Ectodermal cell (in vitro differentiated cells): ENCODE measurements around the gene ZNF688.

Experiments used
- H3K27ac ChIP-seq: 2 replicates; pipeline ENCODE4 v1.7.0; 2013; ENCODE audit warnings: mild to moderate bottlenecking, low read depth, low read length; ENCODE audit not compliant: insufficient read depth, poor library complexity, severe bottlenecking
- H3K27me3 ChIP-seq: 2 replicates; pipeline ENCODE4 v1.7.0; 2013; ENCODE audit warnings: mild to moderate bottlenecking, low read length; ENCODE audit not compliant: insufficient read depth, control insufficient read depth, poor library complexity, severe bottlenecking
- H3K36me3 ChIP-seq: one replicate; pipeline ENCODE4 v1.7.0; 2013; ENCODE audit warnings: low read length; ENCODE audit not compliant: control insufficient read depth, insufficient read depth
- H3K4me1 ChIP-seq: one replicate; pipeline ENCODE4 v1.7.0; 2013; ENCODE audit warnings: low read length; ENCODE audit not compliant: control insufficient read depth, insufficient read depth
- H3K4me3 ChIP-seq: 2 replicates; pipeline ENCODE4 v1.7.0; 2013; ENCODE audit warnings: low read depth, low read length, control low read depth; ENCODE audit not compliant: insufficient read depth
- H3K9me3 ChIP-seq: 2 replicates; pipeline ENCODE4 v1.7.0; 2013; ENCODE audit warnings: mild to moderate bottlenecking, low read length, moderate library complexity; ENCODE audit not compliant: control insufficient read depth
- WGBS, 2 experiments: methylation state at CpG; one replicate each; pipeline ENCODE4 v1.1.7; 2013; ENCODE audit warnings: missing lambda C conversion rate in 2 of 2; 5-methylcytosine and 5-hydroxymethylcytosine counted together

ZNF688 gene

DNA sequence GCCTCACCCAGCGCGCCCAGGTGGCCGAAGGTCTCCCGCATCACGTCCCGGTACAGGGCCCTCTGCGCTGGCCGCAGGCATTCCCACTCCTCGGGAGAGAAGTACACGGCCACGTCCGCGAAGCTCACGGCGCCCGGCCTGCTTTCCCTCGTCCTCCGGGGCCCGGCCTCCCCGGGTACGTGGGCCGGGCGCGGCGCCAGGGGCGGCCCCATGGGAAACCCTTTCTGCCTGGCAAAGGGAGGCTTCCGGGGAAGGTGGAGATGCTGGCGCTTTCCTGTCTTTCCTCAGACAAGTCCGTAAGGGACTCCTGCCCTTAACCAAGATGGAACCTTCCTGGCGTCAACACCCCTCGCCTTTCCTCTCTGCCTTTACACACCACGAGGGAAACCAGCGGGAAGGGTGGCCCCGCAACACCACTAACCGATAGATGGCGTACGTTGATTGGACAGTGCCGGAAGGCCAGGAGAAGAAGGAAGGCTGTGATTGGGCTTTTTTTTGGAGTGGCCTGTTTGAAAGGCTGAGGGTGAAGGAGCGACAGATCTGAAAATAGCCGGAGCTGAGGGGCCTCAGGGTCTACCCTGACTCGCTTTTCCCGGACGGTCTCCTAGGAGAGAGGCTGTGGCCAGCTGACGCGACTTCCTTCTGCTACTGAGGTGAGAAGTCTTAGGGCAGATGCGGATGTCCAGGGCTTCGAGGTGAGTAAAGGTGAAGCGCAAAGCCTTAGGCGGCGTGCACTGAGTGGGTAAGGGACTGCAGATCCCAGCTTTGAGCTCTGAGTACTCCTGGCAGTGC, 14.1 kb upstream of the ZNF688 start, which contains the start of gene ZNF785:
TSS of gene ZNF785 (minus strand) at position 298 of the 792 bp plus-strand sequence. CDS start at position 212, 86 bp downstream.
- Histone ChIP-seq H3K4me3 (peak within 1 kb of the TSS; percentile 75), H3K27me3 (no peaks in the 10 kb centered on the region), H3K4me1 (no peaks in the 10 kb centered on the region), H3K9me3 (no peaks in the 10 kb centered on the region), H3K27ac (no peak within 1 kb of the TSS), H3K36me3 (peaks cover 12% of the 10 kb centered on the region)
- 6 to 8% methylated on average over 50 of the region's 50 CpGs for WGBS, 2 experiments

DNA sequence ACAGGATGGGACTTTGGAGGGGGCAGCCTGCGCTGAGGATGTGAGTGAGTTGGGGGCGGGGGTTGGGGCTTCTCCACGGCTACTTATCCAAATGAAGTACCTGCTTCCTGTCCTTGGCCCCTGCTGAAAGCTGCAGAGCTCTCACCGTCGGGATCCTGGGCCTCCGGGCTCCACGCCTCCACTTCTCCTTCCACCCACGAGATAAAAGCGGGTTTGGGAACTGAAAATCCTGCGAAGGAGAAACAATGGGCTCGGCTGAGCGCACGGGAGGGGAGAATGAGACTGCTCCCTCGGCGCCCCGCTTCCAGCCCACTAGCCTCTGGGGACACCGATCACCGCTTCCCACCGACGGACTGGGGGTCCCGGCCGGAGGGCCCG, 13.5 kb upstream of the ZNF688 start:
- H3K9me3 ChIP-seq, result no peaks in the 10 kb centered on the region
- 2 to 3% methylated on average over 23 of the region's 23 CpGs for WGBS, 2 experiments
- peak overlapping the region; percentile 75 for H3K4me3 ChIP-seq
- H3K4me1 ChIP-seq, result no peaks in the 10 kb centered on the region
- H3K27me3 ChIP-seq, result no peaks in the 10 kb centered on the region
- peaks cover 12% of the 10 kb centered on the region for H3K36me3 ChIP-seq
- H3K27ac ChIP-seq, result no peak overlapping the region

DNA sequence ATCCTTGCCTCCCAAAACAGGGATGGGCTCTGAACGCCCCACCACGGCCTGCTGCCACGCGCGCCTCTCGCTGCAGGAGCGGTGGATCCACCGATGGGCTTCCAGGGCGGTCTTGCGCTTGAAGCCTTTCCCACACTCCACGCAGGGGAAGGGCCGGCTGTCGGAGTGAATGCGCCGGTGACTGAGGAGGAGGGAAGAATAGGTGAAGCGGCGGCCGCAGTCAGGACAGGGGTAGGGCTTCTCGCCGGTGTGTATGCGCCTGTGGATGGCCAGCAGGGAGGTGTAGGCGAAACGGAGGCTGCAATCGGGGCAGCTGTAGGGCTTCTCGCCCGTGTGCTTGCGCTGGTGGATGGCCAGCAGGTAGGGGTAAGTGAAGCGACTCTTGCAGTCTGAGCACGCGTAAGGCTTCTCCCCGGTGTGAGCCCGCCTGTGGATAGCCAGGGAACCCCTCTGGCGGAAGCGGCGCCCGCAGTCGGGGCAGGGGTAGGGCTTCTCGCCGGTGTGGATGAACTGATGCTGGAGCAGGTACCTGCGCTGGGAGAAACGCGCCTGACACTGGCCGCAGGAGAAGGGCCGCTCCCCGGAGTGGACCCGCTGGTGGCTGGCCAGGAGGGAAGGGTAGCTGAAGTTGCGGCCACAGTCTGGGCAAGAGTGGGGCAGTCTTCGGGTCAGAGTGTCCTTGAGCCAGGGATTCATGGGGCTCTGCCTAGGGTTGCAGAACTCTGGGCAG, 11.3 kb upstream of the ZNF688 start:
- Histone ChIP-seq H3K4me1 (no peaks in the 10 kb centered on the region), H3K27me3 (no peaks in the 10 kb centered on the region), H3K36me3 (peaks cover 11% of the 10 kb centered on the region), H3K4me3 (no peak overlapping the region), H3K27ac (no peak overlapping the region), H3K9me3 (no peaks in the 10 kb centered on the region)
- WGBS, 2 experiments, result 95 to 96% methylated on average over 48 of the region's 48 CpGs

DNA sequence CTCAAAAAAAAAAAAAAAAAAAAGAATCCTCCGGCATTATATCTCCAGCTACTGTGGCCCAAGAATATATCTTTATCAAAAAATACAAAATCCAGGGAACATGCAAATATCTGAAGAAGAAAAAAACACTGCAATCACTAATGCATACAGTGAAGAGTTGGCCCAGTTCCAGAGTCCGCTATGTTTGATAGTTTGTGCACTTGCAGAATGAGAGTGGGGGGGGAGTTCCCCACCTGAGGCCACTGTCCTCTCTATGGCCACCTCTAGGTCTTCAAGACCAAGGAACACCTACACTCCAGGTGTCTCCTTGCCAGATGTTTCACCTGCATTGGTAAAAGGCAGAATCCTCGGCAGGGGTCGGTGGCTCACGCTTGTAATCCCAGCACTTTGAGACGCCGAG, 9.9 kb upstream of the ZNF688 start:
- peaks cover 11% of the 10 kb centered on the region for H3K36me3 ChIP-seq
- H3K4me3 ChIP-seq, result no peak overlapping the region
- 93 to 96% methylated on average over 6 to 7 of the region's 7 CpGs for WGBS, 2 experiments
- H3K4me1 ChIP-seq, result no peaks in the 10 kb centered on the region
- no peaks in the 10 kb centered on the region for H3K27me3 ChIP-seq
- H3K27ac ChIP-seq, result no peak overlapping the region
- no peaks in the 10 kb centered on the region for H3K9me3 ChIP-seq

DNA sequence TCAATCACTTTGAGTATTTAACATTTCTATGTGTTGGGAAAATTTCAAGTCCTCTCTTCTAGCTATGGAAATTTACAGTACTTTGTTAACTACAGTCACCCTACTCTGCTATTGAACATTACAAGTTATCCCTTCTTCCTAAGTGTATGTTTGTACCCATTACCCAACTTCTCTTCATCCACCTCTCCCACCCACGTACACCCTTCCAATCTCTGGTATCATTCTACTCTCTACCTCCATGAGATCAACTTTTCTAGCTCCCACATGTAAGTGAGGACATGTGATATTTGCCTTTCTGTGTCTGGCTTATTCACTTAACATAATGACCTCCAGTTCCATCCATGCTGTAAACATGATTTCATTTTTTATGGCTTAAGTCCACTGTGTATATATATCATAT, 3.2 kb upstream of the ZNF688 start:
- Histone ChIP-seq H3K27ac (no peak overlapping the region), H3K36me3 (peaks cover 4% of the 10 kb centered on the region), H3K4me1 (no peaks in the 10 kb centered on the region), H3K9me3 (no peaks in the 10 kb centered on the region), H3K4me3 (no peak overlapping the region), H3K27me3 (no peaks in the 10 kb centered on the region)
- 87 to 95% methylated on average over 1 of the region's 1 CpG for WGBS, 2 experiments

DNA sequence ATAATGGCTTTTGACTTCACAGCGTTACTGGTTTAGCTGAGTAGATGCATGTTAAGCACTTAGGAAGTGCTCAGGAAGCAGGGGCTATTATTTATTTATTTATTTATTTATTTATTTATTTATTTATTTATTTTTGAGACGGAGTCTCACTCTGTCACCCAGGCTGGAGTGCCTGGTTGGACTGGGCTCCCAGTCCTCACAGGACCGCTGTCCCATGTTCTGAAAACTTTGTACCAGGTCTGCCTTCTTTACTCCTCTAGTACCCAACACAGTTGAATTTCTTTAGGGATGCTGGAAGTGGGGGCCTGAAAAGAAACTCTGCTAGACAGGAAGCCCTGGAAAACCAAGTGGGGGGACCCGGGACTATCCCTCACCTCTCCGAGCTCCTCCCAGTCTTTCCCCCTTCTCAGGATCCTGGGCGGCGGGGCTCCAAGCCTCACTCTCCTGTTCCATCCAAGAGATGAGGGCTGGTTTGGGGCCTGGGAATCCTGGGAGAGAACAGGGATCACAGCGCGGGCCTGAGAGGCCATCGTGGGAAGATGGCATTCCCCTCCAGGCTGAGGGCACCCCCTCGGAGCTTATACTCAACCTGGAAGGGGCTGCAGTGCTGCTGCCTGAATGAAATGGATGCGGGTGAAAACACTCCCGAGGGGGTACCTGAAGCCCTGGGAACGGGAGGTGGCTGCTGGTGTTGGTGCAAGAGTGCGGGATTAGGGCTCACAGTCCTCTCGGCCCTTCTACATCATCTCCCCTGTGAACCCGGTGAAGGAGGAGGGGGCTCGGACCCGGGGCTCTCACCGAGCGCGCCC, 674 bp downstream of the ZNF688 start:
- Histone ChIP-seq H3K4me1 (no peaks in the 10 kb centered on the region), H3K36me3 (no peaks in the 10 kb centered on the region), H3K27me3 (no peaks in the 10 kb centered on the region), H3K27ac (no peak overlapping the region), H3K4me3 (peak overlapping the region; percentile 77), H3K9me3 (no peaks in the 10 kb centered on the region)
- 19 to 21% methylated on average over 21 to 22 of the region's 22 CpGs for WGBS, 2 experiments

DNA sequence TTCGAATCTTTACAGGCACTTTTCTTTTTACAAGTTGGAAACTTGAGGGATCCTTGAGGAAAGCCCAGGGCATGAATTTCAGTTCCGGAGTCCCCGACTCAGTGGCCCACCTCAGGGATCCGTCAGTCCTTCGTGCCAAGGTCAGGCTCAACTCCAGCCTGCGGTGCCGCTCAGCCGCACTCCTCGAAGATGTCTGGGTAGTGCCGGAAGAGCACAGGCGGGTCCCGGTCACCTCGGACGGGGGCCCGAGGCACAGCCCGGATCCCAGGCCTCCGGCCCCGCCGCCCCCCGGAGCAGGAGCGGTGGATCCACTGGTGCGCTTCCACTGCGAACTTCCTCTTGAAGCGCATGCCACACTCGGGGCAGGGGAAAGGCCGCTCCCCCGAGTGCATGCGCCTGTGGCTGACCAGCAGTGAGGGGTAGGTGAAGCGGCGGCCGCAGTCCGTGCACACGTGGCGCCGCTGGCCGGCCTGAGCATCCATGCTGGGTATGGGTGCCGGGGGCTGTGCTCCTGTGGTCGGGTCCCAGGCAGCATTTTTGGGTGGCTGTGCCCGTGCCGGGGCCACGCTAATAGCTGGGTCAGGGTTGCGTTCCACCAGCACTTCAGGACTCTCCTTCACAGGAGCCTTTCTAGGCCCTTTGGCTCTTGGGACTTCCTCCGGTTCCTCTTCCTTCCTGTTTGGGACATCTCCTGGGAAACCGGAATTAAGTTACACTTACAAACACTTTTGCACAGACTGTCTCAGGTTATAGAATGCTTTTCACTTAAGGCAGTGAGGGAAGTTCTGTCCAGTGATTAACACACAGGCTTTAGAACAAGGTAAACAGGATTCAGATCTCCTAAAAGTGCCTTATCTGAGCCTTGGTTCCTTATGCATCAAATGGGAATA, 1.5 kb downstream of the ZNF688 start:
- Histone ChIP-seq H3K4me3 (no peak overlapping the region), H3K9me3 (no peaks in the 10 kb centered on the region), H3K36me3 (no peaks in the 10 kb centered on the region), H3K27me3 (no peaks in the 10 kb centered on the region), H3K4me1 (no peaks in the 10 kb centered on the region), H3K27ac (no peak overlapping the region)
- 95% methylated on average over 44 of the region's 44 CpGs for WGBS, 2 experiments

DNA sequence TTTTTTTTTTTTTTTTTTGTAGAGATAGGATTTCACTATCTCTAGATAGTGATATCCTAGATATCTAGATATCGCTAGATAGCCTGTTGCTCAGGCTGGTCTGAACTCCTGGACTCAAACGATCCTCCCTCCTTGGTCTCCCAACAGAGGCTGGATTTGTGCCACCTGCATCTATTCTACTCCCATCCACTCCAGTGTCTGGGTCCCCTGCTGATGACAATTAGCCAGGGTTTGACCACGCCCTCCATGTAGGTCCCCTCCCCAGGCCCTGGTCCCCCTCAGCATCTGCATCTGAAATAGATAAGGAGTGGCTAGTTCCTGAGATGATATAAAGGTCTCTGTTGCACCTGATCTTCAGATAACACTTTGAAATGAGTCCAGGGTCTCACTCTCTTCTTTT, 2.2 kb downstream of the ZNF688 start:
- WGBS, 2 experiments, result 85 to 86% methylated on average over 3 of the region's 3 CpGs
- no peak overlapping the region for H3K4me3 ChIP-seq
- H3K36me3 ChIP-seq, result no peaks in the 10 kb centered on the region
- H3K27ac ChIP-seq, result no peak overlapping the region
- no peaks in the 10 kb centered on the region for H3K9me3 ChIP-seq
- no peaks in the 10 kb centered on the region for H3K27me3 ChIP-seq
- no peaks in the 10 kb centered on the region for H3K4me1 ChIP-seq

DNA sequence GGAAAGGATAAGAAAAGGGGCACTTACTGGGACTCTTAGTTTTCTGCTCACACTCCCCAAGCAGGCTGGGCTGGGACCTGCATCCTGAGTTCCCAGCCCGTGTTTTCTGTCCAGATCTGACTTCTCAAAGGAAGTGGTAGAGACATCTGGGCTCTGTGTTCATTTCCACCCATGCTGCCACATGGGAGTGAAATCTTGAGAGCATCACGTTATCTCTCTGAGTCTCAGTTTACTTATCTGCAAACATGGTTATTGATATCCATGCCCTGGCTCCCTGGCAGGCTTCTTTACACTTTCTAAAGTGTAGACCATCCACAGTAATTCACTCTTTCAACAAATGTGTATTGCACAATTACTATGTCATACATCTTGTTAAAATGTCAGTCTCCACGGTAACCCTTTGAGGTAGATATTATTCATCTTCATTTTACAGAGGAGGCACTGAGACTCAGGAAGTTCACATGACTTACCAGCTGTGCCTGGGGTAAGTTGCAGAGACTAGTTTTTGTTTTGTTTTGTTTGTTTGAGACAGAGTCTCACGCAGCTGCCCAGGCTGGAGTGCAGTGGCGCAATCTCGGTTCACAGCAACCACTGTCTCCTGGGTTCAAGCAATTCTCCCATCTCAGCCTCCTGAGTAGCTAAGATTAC, 3.4 kb downstream of the ZNF688 start:
- no peaks in the 10 kb centered on the region for H3K9me3 ChIP-seq
- no peaks in the 10 kb centered on the region for H3K27me3 ChIP-seq
- H3K36me3 ChIP-seq, result no peaks in the 10 kb centered on the region
- 86 to 91% methylated on average over 6 of the region's 6 CpGs for WGBS, 2 experiments
- no peak overlapping the region for H3K4me3 ChIP-seq
- no peak overlapping the region for H3K27ac ChIP-seq
- H3K4me1 ChIP-seq, result no peaks in the 10 kb centered on the region
